ES-I3 (cell line): Measurements from ENCODE around the gene LRCOL1.

Source experiments
- H3K36me3 ChIP-seq: 2 replicates; pipeline ENCODE4 v1.6.1; 2013; ENCODE audit warnings: mild to moderate bottlenecking, low read length, control low read depth, moderate library complexity; ENCODE audit not compliant: insufficient read depth
- H3K4me1 ChIP-seq: 2 replicates; pipeline ENCODE4 v1.6.1; 2013; ENCODE audit warnings: mild to moderate bottlenecking, control low read depth, low read length; ENCODE audit not compliant: insufficient read depth
- H3K9ac ChIP-seq: 2 replicates; pipeline ENCODE4 v1.6.1; 2013; ENCODE audit warnings: low read depth, mild to moderate bottlenecking, low read length, moderate library complexity
- H3K9me3 ChIP-seq: 2 replicates; pipeline ENCODE4 v1.6.1; 2013; ENCODE audit warnings: mild to moderate bottlenecking, low read length, moderate library complexity; ENCODE audit not compliant: control insufficient read depth, insufficient read depth

LRCOL1 gene

DNA sequence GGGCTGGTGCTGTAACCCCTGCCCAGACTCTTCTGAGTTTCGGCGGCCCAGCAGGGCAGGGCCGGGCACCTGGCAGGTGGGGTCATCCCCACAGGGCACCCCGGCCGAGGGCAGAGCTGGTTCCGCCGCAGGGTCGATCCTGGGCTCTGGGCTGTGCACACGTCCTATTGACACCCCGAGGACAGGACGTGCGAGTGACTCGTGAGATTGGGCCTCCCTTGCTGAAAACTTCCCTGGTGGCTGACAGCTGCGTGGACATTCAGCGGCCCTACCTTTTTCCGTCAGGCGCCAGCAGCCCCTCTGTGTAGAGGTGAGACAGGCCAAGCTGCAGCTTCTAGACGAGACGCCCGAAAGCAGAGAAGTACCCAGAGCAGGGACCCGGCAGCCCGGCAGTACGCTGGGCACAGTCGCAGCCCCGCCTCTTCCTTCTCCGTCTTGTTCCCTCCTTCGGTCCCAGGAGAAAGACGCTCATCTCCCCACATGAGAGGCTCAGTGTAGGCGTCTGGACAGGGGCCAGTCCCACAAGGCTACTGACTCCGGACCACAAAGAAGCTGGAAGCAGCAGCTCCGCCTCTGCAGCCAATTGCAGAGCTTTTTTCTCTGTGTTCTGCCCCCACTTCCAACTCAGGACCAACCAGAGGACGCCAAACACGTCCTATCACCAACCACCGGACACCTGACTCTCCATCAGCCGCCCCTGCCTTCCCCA lies at the start of gene LRCOL1:
Gene LRCOL1, minus strand, starts transcription at position 532 of the 709 bp plus-strand sequence. CDS start 4,331 bp downstream, outside the sequence.
- no peaks in the 10 kb centered on the region for H3K36me3 ChIP-seq
- no peak within 1 kb of the TSS for H3K9ac ChIP-seq
- H3K9me3 ChIP-seq = peaks cover 4% of the 10 kb centered on the region; the same call in 1 of the 2 replicates
- H3K4me1 ChIP-seq = no peaks in the 10 kb centered on the region

DNA sequence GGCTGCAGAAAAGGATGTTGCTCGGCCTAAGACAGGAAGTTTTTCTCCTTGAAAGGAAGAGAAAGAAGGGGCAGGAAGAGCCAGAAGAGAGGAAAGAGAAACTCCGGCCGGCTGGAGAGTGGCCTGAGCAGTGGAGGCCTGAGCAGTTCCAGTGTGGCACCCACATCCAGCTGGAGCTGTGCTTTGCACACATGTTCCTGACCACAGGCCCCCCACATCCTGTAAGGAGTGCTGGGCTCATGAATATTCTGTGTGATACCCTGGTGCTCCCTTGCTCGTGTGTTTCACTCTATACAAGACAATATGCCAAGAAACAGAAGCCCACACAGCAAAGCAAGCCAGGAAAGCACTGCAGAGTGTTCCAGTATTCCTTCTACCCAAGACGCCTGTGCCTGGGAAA lies 49.7 kb upstream of the LRCOL1 start:
- Histone ChIP-seq H3K9ac (no peak overlapping the region), H3K9me3 (no peaks in the 10 kb centered on the region), H3K4me1 (no peaks in the 10 kb centered on the region), H3K36me3 (peaks cover 34% of the 10 kb centered on the region)

DNA sequence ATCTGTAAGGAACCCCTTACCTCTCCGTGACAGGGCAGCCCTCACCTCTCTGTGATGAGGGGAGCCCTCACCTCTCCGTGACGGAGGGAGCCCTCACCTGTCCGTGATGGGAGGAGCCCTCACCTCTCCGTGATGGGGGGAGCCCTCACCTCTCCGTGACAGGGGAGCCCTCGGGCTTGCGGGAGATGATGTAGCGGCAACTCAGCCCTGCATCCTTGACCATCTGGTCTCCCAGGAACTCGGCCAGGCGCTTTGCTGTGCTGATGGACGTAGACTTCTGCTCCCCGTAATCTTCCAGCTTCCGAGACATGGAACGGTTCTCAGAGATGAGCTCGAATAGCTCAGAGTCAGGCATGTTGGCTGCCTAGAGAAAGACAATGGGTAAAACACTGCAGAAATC lies 48.8 kb upstream of the LRCOL1 start:
- no peaks in the 10 kb centered on the region for H3K4me1 ChIP-seq
- H3K9me3 ChIP-seq = no peaks in the 10 kb centered on the region
- no peak overlapping the region for H3K9ac ChIP-seq
- peaks cover 34% of the 10 kb centered on the region for H3K36me3 ChIP-seq

DNA sequence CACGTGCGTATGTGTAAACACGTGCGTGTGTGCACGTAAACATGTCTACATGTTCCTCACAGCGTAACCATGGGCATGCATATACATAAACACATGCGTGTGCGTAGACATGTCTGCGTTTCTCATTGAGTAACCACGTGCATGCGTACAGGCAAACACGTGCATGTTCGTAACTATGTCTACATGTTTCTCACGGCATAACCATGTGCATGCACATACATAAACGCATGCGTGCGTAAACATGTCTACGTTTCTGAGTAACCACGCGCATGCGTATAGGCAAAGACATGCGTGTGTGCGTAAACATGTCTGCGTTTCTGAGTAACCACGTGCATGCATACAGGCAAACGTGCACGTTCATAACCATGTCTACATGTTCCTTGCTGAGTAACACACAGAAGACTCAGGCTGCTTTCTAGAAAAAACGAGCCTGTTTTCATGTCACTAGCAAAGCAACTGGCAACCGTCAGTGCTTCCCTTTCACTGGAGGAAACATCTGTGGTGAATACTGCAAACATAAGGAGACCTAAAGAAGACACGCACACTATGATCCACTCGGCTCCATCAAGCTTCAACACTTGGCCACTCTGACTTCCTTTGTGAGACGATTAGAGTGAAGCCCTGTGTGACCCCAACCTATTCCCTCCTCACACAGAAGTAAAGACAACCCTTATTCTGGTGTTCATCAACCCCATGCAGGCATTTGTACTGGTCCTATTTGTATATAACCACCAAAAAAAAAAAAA lies 47.9 kb upstream of the LRCOL1 start:
- H3K36me3 ChIP-seq = peaks cover 34% of the 10 kb centered on the region
- no peaks in the 10 kb centered on the region for H3K4me1 ChIP-seq
- H3K9me3 ChIP-seq = no peaks in the 10 kb centered on the region
- H3K9ac ChIP-seq = no peak overlapping the region

DNA sequence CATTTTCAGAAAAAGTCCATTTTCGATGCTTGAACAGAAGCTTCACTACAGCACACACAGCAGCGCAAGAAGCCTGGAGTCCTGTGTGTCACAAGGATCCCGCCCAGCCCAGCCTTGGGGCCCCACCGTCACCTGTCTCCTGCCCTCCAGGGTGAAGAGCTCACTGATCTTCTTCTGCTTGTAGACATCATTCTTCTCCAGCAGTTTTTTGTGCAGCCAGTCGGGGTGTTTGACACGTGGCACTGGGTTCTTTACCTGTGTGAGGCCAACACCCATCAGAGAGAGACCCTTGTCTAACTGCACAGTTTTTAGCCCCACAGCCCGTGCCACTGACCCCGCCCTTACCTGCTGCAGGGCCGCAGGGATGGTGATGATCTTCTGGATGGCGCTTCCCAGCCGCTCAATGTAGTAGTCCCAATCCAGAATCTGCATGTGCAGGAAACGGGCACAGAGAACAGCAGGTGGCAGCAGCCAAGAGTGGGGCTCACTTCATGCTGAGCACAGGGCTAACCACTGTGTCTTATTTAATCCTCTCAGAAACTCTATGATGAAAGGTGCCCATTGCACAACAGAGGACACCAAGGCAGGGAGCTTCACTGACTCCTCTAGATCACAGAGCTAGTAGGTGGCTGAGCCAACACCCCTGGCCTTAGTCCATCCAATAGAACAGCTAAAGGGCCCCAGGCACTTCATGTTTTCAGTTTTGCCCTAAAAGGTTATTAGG lies 46.8 kb upstream of the LRCOL1 start:
- peaks cover 31% of the 10 kb centered on the region for H3K36me3 ChIP-seq
- H3K9ac ChIP-seq = no peak overlapping the region
- H3K9me3 ChIP-seq = no peaks in the 10 kb centered on the region
- no peaks in the 10 kb centered on the region for H3K4me1 ChIP-seq

DNA sequence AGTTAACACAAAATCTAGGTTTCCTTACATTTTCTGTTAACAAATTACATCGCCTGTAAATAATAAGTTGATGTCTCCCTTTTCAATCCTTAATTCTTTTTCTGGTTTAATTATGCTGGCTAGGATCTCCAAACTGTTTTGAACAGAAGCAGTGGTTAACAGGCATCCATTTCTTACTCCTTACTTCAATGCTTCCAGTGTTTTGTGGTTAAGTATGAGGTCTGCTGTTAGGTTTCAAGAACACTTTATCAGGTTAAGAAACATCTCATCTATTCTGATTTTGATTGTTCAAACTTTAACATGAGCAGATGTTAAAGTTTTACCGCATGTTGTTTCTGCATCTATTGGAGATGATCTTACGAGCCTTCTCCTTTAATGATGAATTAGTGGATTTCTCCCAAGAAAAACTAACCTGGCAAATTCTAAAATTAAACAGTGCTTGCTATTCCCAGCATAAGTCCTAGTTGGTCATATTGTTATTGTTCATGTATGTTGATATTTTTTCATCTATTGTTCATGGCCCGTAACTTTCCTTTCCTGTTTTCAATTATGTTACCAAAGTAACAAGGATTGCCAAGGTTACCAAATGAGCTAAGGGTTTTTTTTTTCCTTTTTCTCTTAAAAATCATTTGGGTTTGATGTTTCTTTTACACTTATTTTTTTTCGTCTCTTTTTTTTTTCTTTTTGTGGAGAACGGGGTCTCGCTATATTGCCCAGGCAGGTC lies 43.3 kb upstream of the LRCOL1 start:
- Histone ChIP-seq H3K9ac (no peak overlapping the region), H3K4me1 (no peaks in the 10 kb centered on the region), H3K36me3 (peaks cover 23% of the 10 kb centered on the region), H3K9me3 (no peaks in the 10 kb centered on the region)

DNA sequence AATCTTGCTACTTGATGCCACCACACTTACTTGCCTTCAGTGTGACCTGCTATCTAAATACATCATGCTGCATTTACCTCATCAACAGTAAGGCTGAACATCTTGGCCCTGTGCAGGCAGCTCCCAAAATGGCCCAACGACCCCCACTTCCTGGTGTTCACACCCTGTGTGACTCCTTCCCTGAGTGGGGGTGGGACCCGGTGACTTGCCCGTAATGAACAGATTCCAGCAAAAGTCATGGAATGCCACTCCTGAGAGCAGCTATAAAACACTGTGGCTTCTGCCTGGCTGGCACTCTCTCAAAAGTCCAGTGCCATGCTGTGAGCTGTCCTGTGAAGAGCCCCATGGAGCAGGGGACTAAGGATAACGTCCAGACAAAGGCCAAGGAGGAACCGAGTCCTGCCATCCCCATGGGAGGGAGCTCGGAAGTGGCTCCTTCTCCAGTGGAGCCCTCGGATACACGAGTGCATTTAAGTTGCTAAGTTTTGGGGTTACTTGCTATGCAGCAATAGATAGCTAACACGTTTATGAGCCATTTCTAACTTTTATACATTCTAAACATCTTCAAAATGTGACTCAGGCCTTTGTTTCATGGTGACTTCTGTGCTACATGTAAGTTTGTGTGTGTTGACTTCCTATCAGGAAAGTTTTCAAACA lies 41.2 kb upstream of the LRCOL1 start:
- H3K9ac ChIP-seq = no peak overlapping the region
- peaks cover 22% of the 10 kb centered on the region for H3K36me3 ChIP-seq
- no peaks in the 10 kb centered on the region for H3K9me3 ChIP-seq
- H3K4me1 ChIP-seq = no peaks in the 10 kb centered on the region

DNA sequence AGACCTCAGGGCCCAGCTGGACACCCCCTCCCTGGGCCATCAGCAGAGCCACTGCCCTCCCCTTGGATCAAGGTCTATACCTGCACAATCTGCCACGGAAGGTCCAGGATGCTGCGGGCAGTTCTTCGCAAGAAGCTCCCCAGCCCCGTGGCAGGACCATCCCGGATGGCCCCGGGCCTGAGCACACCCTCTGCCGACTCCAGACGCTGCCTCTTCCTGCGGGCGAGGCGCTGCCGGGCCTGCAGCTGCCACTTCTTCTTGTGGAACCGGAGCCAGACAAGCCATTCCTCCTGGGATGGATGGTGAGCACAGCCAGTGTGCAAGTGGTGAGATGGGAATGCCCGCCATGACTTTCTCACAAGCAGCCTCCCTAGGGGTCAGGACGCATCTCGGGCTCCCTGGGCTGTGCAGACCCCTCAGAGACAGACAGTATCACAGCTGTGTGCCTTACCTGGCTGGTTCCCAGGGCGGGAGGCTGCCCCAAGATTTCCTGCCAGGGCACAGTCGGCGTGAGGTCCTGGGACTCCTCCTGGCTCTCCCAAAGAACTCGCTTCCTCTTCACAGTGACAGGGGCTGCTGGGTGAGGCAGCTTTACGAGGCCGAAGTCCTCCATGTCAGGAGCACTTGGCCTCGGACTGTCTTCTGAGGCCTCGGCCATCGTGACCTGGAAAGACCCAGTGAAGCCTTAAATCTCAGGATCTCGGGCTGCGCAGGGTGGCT lies 39.0 kb upstream of the LRCOL1 start:
- peaks cover 22% of the 10 kb centered on the region for H3K36me3 ChIP-seq
- no peaks in the 10 kb centered on the region for H3K4me1 ChIP-seq
- H3K9ac ChIP-seq = no peak overlapping the region
- no peaks in the 10 kb centered on the region for H3K9me3 ChIP-seq

DNA sequence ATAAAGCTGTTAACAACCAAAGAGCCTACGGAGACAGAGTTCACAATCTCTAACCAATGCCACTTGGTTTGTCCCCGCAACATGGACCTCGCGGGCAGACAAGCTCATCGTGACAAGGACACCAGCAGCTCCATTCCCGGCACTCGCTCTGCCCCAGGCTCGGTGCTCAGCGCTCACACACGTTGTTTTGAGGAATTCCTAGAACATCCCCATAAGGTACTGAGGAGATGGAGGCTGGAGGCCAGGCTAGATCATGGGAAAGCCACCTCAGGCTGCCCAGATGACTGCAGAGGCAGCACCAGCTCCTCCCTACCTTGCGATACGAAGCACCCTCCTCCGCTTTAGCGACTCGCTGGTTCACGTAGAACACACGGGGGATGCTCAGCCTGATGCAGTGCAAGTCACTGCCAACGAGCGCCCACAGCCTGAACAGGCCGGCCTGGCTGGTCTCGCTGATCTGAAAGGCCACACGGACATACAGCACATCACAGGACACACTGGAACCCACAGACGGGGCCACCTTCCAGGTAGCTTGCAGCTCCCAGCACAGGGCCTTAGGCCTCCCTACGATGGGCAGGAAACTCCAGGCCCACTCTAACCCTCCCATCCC lies 38.3 kb upstream of the LRCOL1 start:
- Histone ChIP-seq H3K9me3 (no peaks in the 10 kb centered on the region), H3K36me3 (peaks cover 22% of the 10 kb centered on the region)

DNA sequence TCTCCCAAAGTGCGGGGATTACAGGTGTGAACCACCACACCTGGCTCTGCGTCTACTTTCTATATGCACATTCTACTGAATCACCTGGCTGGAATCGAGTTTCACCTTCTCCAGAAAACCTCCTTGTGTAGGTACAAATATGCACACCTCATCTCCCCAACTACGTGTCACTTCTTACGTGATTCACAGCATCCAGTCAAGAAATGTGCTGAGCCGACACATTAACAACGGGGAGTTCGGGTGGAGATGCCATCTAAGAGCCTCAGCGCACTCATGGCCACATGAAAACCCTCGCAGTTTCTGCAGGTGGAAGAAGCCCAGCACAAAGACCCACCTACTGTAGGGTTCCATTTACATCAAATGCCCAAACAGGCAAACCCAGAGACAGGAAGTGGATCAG lies 37.5 kb upstream of the LRCOL1 start:
- no peaks in the 10 kb centered on the region for H3K9me3 ChIP-seq
- no peaks in the 10 kb centered on the region for H3K4me1 ChIP-seq
- no peak overlapping the region for H3K9ac ChIP-seq
- H3K36me3 ChIP-seq = peaks cover 22% of the 10 kb centered on the region

More for the DNA sequence above, 38.3 kb upstream of the LRCOL1 start:
- Histone ChIP-seq H3K9ac (no peak overlapping the region), H3K4me1 (no peaks in the 10 kb centered on the region)

DNA sequence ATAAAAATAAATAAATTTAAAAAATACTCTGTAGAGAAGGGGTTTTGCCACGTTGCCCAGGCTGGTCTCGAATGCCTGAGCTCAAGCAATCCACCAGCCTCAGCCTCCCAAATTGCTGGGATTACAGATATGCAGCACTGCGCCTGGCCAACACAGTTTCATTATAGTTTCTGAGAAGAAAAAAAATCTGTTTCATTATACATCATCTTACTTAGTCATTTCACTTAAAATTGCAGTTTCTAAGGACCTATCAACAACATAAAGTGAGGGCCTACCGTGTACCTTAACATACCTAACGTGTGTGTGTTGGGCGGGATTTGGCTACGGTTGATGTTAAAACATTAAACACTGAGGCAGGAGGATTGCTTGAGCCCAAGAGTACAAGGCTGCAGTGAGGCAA lies 36.5 kb upstream of the LRCOL1 start:
- Histone ChIP-seq H3K9ac (no peak overlapping the region), H3K36me3 (peaks cover 22% of the 10 kb centered on the region), H3K4me1 (no peaks in the 10 kb centered on the region), H3K9me3 (no peaks in the 10 kb centered on the region)

DNA sequence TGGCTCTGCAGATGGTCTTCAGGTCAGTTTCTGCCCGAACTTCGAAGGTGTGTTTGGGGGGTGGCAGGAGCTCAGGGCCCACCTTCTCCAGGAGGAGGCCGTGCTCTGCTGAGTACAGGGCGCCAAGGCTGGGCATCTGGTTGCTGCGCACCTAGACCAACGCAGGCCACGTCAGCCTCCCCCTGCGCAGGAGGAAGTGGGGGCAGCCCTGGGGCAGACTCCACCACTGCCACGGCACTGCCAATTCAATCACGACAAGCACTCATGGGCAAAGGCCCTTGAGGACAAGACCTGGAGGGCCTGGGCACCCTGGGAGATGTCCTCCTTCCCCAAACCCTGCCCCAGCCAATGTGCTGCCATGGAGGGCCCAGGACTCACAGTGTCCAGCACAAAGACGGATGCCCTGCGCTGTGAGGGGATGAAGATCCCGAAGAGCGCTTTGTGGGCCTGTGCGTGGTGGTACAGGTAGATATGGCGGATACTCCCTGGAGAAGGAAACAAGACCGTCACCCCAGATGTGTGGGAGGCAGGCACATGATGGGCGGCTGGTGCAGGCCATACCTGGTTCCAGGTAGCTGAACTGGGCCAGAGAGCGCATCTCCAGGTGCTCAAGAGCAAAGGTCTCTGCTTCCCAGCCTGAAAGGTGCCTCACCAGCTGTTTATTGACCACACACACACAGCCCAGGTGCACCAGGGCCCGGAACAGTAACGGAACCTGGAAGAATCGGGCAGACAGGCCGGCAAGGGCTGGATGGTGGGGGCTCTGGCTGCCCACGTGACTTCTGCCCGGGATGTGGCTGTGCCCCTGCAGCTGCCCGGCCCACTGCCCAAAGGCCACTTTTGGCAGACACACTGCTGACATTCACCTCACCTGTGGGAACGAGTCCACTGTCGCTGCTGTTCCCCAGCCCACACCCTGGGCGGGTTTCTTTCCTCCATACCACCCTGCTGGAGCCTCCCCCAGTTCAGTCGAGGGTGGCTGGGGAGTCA lies 32.8 kb upstream of the LRCOL1 start:
- Histone ChIP-seq H3K9ac (no peak overlapping the region), H3K4me1 (no peaks in the 10 kb centered on the region), H3K9me3 (no peaks in the 10 kb centered on the region), H3K36me3 (peaks cover 13% of the 10 kb centered on the region)
